OCI-LY3 (cell line): Measurements from ENCODE around the gene GNB1.

Experiments
- CTCF ChIP-seq: fragments of 200-600, 300-600 bp; sonication (generic); IDR thresholded peaks from 2 replicates; pipeline ENCODE4 v1.5.1; 2014; ENCODE audit warnings: antibody characterized with exemption, low read length, low read depth
- EZH2phosphoT487 ChIP-seq: fragments of 200-600 bp; shearing (Covaris generic); IDR thresholded peaks from 2 replicates; pipeline ENCODE4 v1.6.1; 2018; ENCODE audit warnings: antibody characterized with exemption, mixed run types, low read depth

GRCh38 chr1:1920608-1921458, 29.9 kb upstream of the GNB1 start:
- TF ChIP-seq CTCF (no peak), EZH2phosphoT487 (no peak)
